GM12865 (cell line): ENCODE data around the gene LNX2.

Experiments used
- DNase-seq: peaks from one replicate; pipeline ENCODE4 v3.0.0; 2010; ENCODE audit warnings: low read depth
- H3K4me3 ChIP-seq: 2 replicates; pipeline ENCODE4 v1.5.1; 2011; ENCODE audit warnings: mild to moderate bottlenecking, low read depth, low read length, control low read depth
- TF ChIP-seq, protein P1 (sequence below): IDR thresholded peaks from 2 replicates; pipeline ENCODE4 v1.5.1; 2011; ENCODE audit warnings: low read length, control low read depth, low read depth, inconsistent platforms; ENCODE audit not compliant: insufficient read depth; ENCODE audit errors: missing control alignments

LNX2 gene

GRCh38 chr13:27570906-27571305 is 49.4 kb downstream of the LNX2 start:
- DNase-seq, result no peak
- TF ChIP-seq, protein P1, sequence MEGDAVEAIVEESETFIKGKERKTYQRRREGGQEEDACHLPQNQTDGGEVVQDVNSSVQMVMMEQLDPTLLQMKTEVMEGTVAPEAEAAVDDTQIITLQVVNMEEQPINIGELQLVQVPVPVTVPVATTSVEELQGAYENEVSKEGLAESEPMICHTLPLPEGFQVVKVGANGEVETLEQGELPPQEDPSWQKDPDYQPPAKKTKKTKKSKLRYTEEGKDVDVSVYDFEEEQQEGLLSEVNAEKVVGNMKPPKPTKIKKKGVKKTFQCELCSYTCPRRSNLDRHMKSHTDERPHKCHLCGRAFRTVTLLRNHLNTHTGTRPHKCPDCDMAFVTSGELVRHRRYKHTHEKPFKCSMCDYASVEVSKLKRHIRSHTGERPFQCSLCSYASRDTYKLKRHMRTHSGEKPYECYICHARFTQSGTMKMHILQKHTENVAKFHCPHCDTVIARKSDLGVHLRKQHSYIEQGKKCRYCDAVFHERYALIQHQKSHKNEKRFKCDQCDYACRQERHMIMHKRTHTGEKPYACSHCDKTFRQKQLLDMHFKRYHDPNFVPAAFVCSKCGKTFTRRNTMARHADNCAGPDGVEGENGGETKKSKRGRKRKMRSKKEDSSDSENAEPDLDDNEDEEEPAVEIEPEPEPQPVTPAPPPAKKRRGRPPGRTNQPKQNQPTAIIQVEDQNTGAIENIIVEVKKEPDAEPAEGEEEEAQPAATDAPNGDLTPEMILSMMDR, result no peak
- no peak overlapping the region for H3K4me3 ChIP-seq

- TF ChIP-seq, protein P1, result no peak
- DNase-seq, result no peak
- H3K4me3 ChIP-seq, result no peak overlapping the region
These were observed 50.9 kb downstream of the LNX2 start for GRCh38 chr13:27569405-27569804.

DNA sequence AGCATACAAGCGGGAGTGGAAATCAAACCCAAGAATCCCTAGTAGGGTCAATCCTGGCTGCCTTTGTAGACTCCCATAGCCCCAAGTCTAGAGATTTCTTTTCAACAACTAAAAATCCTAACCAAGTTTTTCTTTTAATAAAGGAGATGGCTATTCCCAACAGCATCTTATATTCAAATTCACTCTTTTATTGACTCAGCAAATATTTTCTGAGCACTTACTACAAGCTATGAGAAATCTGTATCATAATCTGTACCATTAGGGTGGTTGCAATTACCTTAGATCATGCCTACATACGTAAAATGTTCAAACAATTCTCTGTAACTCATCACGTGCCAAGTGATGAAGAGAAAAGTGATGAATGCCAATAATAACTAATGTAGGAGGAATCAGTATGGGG is 54.5 kb downstream of the LNX2 start:
- no peak for DNase-seq
- H3K4me3 ChIP-seq, result no peak overlapping the region
- TF ChIP-seq, protein P1, result no peak

DNA sequence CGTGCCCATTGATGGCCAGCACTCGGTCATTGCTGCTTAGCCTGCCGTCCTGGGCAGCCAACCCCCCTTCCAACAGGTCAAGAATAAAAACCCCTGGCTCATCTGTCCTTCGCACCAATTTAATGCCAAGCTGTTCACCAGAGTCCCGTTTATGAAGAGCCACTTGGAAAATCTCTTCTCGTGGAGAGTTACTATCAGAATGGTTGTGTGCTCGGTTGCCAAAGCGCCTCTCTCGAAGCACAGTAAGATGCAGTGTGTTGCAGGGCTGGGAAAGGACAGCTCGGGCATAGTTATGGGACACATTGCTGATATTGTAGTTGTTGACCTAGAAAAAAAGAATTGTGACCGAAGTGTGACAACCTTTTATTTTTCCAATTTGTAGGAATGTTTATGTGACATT is 57.9 kb downstream of the LNX2 start:
- no peak overlapping the region for H3K4me3 ChIP-seq
- TF ChIP-seq, protein P1, result no peak
- DNase-seq, result no peak

- DNase-seq, result no peak
- H3K4me3 ChIP-seq, result no peak overlapping the region
- TF ChIP-seq, protein P1, result no peak
These were observed 60.6 kb downstream of the LNX2 start for GRCh38 chr13:27559719-27560118.

DNA sequence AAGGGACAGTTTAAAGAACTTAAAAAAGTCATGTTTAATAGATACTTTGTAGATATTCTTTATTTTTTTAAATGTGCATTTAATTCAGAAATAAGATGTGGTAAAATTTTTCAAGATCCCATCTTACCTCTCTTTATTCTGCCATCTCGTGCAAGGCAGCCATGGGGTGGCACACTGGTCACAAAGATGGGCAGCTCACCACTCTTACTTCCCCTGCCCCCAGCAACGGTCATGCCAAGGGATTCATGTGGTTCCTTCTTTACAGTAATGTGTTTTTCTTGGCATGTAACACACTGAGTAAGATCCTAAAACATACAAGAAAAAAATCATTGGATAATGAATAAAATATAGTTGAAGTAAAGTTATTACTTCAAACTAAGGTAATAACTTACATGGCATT is 64.2 kb downstream of the LNX2 start:
- DNase-seq, result no peak
- no peak overlapping the region for H3K4me3 ChIP-seq
- TF ChIP-seq, protein P1, result no peak

DNA sequence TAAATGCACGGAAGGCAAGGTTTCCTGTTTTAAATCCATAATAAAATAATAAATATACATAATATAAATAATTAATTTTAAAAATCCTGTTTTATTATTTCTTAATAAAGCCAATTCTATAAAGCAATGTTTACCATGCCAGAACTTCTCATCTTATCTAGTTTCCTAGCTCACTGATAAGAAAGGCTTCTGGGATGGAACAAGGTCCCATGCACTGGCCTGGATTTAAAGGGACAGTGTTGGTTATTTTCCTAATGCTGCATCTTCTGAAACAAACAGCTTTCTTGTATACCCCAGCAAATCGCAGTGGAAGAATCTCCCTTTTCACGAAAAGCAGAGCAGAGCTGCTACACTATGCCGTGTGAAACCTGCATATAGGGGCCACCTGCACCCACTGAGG is 68.8 kb downstream of the LNX2 start:
- no peak for DNase-seq
- TF ChIP-seq, protein P1, result no peak
- H3K4me3 ChIP-seq, result no peak overlapping the region
